Common myeloid progenitor, CD34-positive (primary cell): ENCODE measurements around the gene SMKR1.
A peak's percentile ranks its signal among the peaks of the same experiment; 100 is the strongest.

ENCODE experiments used
- CTCF ChIA-PET: fragments of 350-600 bp; sonication (Branson Sonifier 250); formaldehyde crosslinking; loops from one replicate; lab custom pipeline; 2021; ENCODE audit warnings: antibody characterized with exemption; lab: Charles Lee
- POLR2A ChIA-PET: fragments of 350-600 bp; sonication (Branson Sonifier 250); formaldehyde crosslinking; loops from one replicate; lab custom pipeline; 2021; ENCODE audit warnings: antibody characterized with exemption; lab: Charles Lee
- DNase-seq, 3 donors: peaks; one replicate each; pipeline versions ENCODE4 v3.0.0 to v3.0.0-alpha.2; 2013
- H3K27ac ChIP-seq, 2 experiments: 1 replicate in 1 of 2; 2 replicates in 1 of 2; pipeline ENCODE4 v1.7.0; 2013; ENCODE audit warnings: inconsistent platforms in 2 of 2, low read length in 2 of 2, mild to moderate bottlenecking in 2 of 2, low read depth in 1 of 2, moderate library complexity in 1 of 2; ENCODE audit not compliant: severe bottlenecking in 2 of 2, insufficient read depth in 1 of 2, poor library complexity in 1 of 2
- H3K27me3 ChIP-seq, 5 experiments: replicated peaks in 2 of 5; 1 replicate in 3 of 5; 2 replicates in 2 of 5; pipeline versions ENCODE4 v1.6.1 to v1.7.0; 2013; ENCODE audit warnings: low read length in 4 of 5, mild to moderate bottlenecking in 2 of 5, moderate library complexity in 2 of 5, inconsistent platforms in 1 of 5; ENCODE audit not compliant: insufficient read depth in 5 of 5, control insufficient read depth in 4 of 5
- H3K36me3 ChIP-seq, 4 experiments: 1 replicate in 2 of 4; 2 replicates in 2 of 4; pipeline versions ENCODE4 v1.6.1 to v1.7.0; 2013; ENCODE audit warnings: low read length in 3 of 4, control low read depth in 1 of 4, mild to moderate bottlenecking in 1 of 4; ENCODE audit not compliant: control insufficient read depth in 4 of 4, insufficient read depth in 4 of 4
- H3K4me1 ChIP-seq, 4 experiments: 1 replicate in 3 of 4; 2 replicates in 1 of 4; pipeline versions ENCODE4 v1.6.1 to v1.7.1; 2013; ENCODE audit warnings: low read length in 3 of 4, mild to moderate bottlenecking in 3 of 4, control low read depth in 1 of 4, inconsistent platforms in 1 of 4, moderate library complexity in 1 of 4; ENCODE audit not compliant: control insufficient read depth in 4 of 4, insufficient read depth in 4 of 4; ENCODE audit errors: control extremely low read depth in 1 of 4
- H3K4me3 ChIP-seq, 7 experiments: 1 replicate in 4 of 7; 2 replicates in 3 of 7; pipeline versions ENCODE4 v1.5.1 to v1.7.0; 2013; ENCODE audit warnings: mild to moderate bottlenecking in 7 of 7, low read length in 6 of 7, moderate library complexity in 6 of 7, inconsistent platforms in 2 of 7, low read depth in 2 of 7, control low read depth in 1 of 7; ENCODE audit not compliant: insufficient read depth in 4 of 7, control insufficient read depth in 1 of 7; ENCODE audit errors: extremely low read depth in 1 of 7
- H3K9me3 ChIP-seq, 5 experiments: 1 replicate in 4 of 5; 2 replicates in 1 of 5; pipeline versions ENCODE4 v1.6.1 to v1.7.1; 2013; ENCODE audit warnings: low read length in 4 of 5, mild to moderate bottlenecking in 2 of 5, inconsistent platforms in 1 of 5, low read depth in 1 of 5, moderate library complexity in 1 of 5; ENCODE audit not compliant: control insufficient read depth in 4 of 5, insufficient read depth in 2 of 5; ENCODE audit errors: control extremely low read depth in 1 of 5
- WGBS: methylation state at CpG from one replicate; pipeline ENCODE4 v1.1.5; 2013; ENCODE audit not compliant: insufficient coverage; 5-methylcytosine and 5-hydroxymethylcytosine counted together

SMKR1 gene

DNA sequence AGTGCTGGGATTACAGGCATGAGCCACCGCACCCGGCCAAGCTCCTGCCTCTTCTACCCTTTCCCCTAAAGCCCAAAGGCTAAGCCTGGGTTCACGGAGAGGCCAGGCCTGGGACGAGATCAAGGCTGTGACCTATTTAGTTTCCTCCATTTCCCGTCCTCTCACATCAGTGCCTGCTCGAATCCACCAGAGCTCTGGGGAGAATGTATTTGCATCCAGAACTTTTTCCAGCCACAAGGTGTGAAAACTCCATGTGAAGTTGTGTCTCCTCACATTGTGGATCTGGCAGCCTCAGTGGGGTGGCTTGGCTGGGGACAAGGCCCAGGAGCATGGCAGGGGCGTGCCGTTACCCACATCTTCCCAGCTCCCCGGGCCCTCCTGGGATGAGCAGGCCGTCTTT, 38.0 kb downstream of the SMKR1 start:
- no peak overlapping the region for H3K27ac ChIP-seq
- no peak overlapping the region for H3K4me3 ChIP-seq
- DNase-seq: no peak
- CTCF ChIA-PET: interaction anchor here (1.0 kb wide), 1 partner anchor 8 kb away, joined by 3 read pairs; no protein-coding TSS in a partner anchor
- H3K27me3 ChIP-seq: peaks cover 0 to 2% (median 0%) of the 10 kb centered on the region in 5 experiments
- peaks cover 0 to 10% (median 6%) of the 10 kb centered on the region in 4 experiments for H3K4me1 ChIP-seq
- H3K36me3 ChIP-seq: no peaks in the 10 kb centered on the region
- POLR2A ChIA-PET: no interaction called here
- peaks cover 0 to 2% (median 0%) of the 10 kb centered on the region in 5 experiments for H3K9me3 ChIP-seq
- WGBS: 99% methylated on average over 10 of the region's 10 CpGs

DNA sequence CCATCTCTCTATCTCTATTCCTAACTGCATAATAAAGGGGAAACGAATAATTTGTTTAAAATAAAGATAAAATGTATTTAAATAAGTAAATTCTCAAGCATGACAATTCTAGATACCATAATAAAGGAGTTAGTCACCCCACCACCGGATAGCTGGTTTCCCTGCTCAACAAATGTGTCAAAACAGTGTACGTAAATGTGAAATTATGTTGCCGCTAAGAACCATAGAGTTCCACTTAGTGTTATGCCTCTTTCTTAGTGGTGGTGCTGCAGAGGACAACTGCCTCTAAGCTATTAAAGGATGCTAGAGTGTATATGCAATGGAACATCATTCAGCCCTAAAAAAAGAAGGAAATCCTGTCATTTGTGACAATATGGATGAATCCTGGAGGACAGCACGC, 42.4 kb downstream of the SMKR1 start:
- no peaks in the 10 kb centered on the region for H3K9me3 ChIP-seq
- no peaks in the 10 kb centered on the region for H3K4me1 ChIP-seq
- ChIA-PET POLR2A (interaction anchor here (0.6 kb wide), 1 partner anchor 51 kb away, joined by 3 read pairs; no protein-coding TSS in a partner anchor), CTCF (no interaction called here)
- no peaks in the 10 kb centered on the region for H3K36me3 ChIP-seq
- no peak for DNase-seq
- H3K4me3 ChIP-seq: no peak overlapping the region
- 90% methylated on average over 3 of the region's 5 CpGs for WGBS
- no peak overlapping the region for H3K27ac ChIP-seq
- peaks cover 0 to 2% (median 0%) of the 10 kb centered on the region in 5 experiments for H3K27me3 ChIP-seq

DNA sequence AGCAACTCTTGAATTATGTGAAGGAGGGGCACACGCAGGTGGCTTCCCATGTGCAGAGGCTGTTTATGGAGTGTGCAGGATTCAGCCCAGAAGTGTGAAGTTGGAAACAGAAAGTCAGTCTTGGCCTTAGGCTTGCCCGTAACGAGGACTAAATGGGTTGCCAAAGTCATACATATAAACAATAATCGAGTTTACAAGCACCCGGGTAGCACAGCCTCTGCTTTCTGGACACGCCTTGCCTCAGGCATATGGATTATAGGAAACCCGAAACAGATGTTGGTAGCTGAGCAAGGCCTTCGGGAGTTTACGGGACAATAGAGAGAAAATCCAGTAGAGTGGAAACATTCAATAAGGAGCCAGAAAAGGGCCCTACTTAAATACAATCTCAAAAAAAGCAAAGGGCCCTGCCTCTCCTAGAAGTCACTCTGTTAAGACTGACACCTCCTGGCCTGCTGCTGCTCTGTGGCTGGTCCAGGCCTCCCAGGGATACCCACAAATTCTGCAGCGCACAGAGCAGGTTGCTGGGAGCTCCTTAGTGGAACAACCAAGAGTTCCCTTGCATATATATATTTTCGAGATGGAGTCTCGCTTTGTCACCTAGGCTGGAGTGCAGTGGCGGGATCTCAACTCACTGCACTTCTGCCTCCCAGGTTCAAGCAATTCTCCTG, 48.5 kb downstream of the SMKR1 start:
- POLR2A ChIA-PET: no interaction called here
- no peaks in the 10 kb centered on the region for H3K36me3 ChIP-seq
- no peak overlapping the region for H3K27ac ChIP-seq
- H3K4me1 ChIP-seq: peaks cover 0 to 6% (median 2%) of the 10 kb centered on the region in 4 experiments
- DNase-seq: no peak
- H3K9me3 ChIP-seq: no peaks in the 10 kb centered on the region
- WGBS: 97% methylated on average over 11 of the region's 13 CpGs
- CTCF ChIA-PET: interaction anchor here (1.0 kb wide), 1 partner anchor 30 kb away, joined by 3 read pairs; no protein-coding TSS in a partner anchor
- H3K27me3 ChIP-seq: no peaks in the 10 kb centered on the region
- no peak overlapping the region for H3K4me3 ChIP-seq

DNA sequence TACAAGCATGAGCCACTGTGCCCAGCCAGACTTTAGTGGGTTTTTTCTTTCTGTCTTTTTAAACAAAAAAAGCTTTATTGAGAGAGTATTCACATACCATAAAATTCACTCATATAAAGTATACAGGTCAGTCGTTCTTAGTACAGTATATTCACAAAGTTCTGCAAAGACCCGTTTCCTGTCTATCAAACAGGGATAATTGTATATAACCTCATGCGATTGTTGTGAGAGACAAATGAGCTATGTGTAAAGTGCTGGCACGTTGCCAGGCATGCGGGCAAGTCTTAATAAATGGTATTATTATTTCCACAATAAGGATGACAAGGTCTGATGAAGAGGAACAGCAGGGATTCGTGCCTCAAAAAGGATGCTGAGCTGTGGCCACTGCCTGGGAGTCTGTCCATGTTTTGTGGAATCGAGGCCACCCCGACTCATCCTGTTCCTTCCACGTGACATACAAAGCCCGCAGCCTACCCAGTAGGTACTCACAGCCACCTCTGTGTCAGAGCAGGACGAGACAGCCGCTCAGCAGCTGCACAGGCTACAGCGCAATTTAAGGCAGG, 51.6 kb downstream of the SMKR1 start:
- peak; percentile 13 to 73 (median 59) for DNase-seq
- CTCF ChIA-PET: no interaction called here
- H3K27me3 ChIP-seq: no peaks in the 10 kb centered on the region
- no peaks in the 10 kb centered on the region for H3K9me3 ChIP-seq
- POLR2A ChIA-PET: no interaction called here
- H3K4me3 ChIP-seq: peak overlapping the region in 3 of 7 experiments; percentile 28 to 64 (median 30)
- peaks cover 0 to 6% (median 2%) of the 10 kb centered on the region in 4 experiments for H3K4me1 ChIP-seq
- 12% methylated on average over 4 of the region's 13 CpGs for WGBS
- H3K27ac ChIP-seq: no peak overlapping the region
- H3K36me3 ChIP-seq: no peaks in the 10 kb centered on the region

DNA sequence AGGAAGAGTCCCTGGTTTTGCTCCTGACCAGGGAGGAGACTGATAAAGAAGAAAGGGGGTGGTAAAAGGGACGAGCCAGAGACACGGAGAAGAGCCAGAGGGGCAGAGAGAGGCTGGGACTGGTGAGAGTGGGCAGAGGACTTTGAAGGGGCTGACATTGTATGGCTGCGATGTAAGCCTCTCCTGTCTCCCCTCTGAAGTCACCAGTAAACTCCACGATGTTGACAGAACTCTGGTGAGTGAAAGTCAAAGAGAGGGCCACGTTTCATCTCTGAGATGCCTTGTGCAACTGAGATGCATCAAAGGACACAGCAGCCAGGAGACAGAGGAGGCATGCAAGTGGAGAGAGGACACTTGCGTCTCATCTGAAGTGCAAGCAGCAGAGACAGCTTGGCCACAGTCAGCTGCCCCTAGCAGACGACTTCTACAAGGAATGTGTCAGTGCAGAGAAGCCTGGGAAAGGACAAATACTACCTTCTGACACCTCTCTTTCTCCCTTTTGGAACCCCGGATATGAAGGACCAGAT, 54.3 kb downstream of the SMKR1 start:
- CTCF ChIA-PET: no interaction called here

DNA sequence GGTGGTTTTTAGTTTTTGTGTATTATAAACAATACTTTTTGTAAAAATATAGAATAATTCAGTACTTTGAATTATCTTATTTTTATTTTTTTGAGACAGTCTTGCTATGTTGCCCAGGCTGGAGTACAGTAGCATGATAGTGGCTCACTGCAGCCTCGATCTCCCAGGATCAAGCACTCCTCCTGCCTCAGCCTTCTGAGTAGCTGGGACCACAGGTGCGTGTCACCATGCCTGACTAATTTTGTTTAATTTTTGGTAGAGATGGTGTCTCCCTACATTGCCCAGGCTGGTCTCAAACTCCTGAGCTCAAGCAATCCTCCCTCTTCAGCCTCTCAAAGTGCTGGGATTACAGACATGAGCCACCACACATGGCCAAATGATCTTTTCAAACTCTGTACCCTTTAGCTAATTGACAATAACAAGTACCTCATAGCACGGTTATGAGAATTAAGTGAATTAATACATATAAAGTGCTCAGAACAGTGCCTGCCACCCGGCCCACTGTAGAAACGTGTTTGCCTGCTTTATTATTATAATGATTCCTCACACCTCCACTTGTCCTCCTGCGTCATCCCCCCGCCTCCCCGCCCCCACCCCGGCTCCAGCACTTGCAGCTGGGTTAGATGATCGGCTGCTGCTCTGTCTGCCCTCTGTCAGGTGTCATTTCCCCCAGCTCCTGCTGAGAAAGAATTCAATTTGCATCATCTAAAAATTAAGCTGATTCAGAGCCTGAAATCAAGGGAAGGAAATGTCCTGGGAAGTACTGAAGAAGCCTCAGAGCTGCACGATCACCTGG, 55.6 kb downstream of the SMKR1 start:
- no peaks in the 10 kb centered on the region for H3K9me3 ChIP-seq
- DNase-seq: no peak
- H3K4me1 ChIP-seq: peaks cover 0 to 6% (median 5%) of the 10 kb centered on the region in 4 experiments
- ChIA-PET POLR2A (no interaction called here), CTCF (interaction anchor here (0.6 kb wide), 1 partner anchor 20 kb away, joined by 3 read pairs; no protein-coding TSS in a partner anchor)
- H3K27me3 ChIP-seq: no peaks in the 10 kb centered on the region
- H3K36me3 ChIP-seq: no peaks in the 10 kb centered on the region
- 80% methylated on average over 6 of the region's 11 CpGs for WGBS
- no peak overlapping the region for H3K4me3 ChIP-seq
- no peak overlapping the region for H3K27ac ChIP-seq

More for the DNA sequence above, 54.3 kb downstream of the SMKR1 start:
- no peak for DNase-seq
- no peak overlapping the region for H3K27ac ChIP-seq
- H3K36me3 ChIP-seq: no peaks in the 10 kb centered on the region
- WGBS: 90% methylated on average over 6 of the region's 8 CpGs
- no peaks in the 10 kb centered on the region for H3K27me3 ChIP-seq
- peaks cover 0 to 6% (median 3%) of the 10 kb centered on the region in 4 experiments for H3K4me1 ChIP-seq
- no peaks in the 10 kb centered on the region for H3K9me3 ChIP-seq
- POLR2A ChIA-PET: no interaction called here
- H3K4me3 ChIP-seq: no peak overlapping the region
